Motor neuron (in vitro differentiated cells): ENCODE data around the gene FIGN. TPM values are rescaled to one million over a fixed set of nuclear protein-coding genes. Genes with fewer than 3 reads are reported as not detected.
A peak's percentile ranks its signal among the peaks of the same experiment; 100 is the strongest.

Source experiments
- ATAC-seq, 8 experiments: fragments of 200-7000 bp; cut with Tn5 transposase; replicated peaks in 6 of 8; 2 replicates each; pipeline ENCODE4 v1.8.0; 2021; ENCODE audit warnings: mild to moderate bottlenecking in 8 of 8, moderate library complexity in 8 of 8
- H3K27ac ChIP-seq, 2 donors: fragments of 250-450 bp; sonication (Bioruptor Pico); 2 replicates each; pipeline ENCODE4 v1.9.0; 2021; ENCODE audit warnings: antibody characterized with exemption in 2 of 2, mild to moderate bottlenecking in 2 of 2, moderate library complexity in 1 of 2
- H3K4me1 ChIP-seq, 2 donors: fragments of 250-450 bp; sonication (Bioruptor Pico); replicated peaks in 1 of 2; 2 replicates each; pipeline ENCODE4 v1.6.1; 2021; ENCODE audit warnings: antibody characterized with exemption in 2 of 2, mild to moderate bottlenecking in 2 of 2, moderate library complexity in 1 of 2
- H3K4me3 ChIP-seq, 5 donors: fragments of 250-450 bp; sonication (Bioruptor Pico); 2 replicates each; pipeline ENCODE4 v1.9.0; 2021; ENCODE audit warnings: antibody characterized with exemption in 5 of 5, mild to moderate bottlenecking in 5 of 5, moderate library complexity in 4 of 5
- WGBS, 10 experiments: fragments of 450-650 bp; shearing (Covaris generic); methylation state at CpG; one replicate each; pipeline ENCODE4 v1.0.0; 2022; 5-methylcytosine and 5-hydroxymethylcytosine counted together
- in situ Hi-C, 9 experiments: fragments of 400-800 bp; cut with MboI; loops; one replicate each; pipeline ENCODE4 v1.15.0; 2021; ENCODE audit warnings: low sequenced_read_pairs in 9 of 9, low pct_unique_long_range_greater_than_20kb in 2 of 9; ENCODE audit not compliant: unreplicated experiment in 9 of 9
- total RNA-seq, 8 experiments: library from RNA; unstranded; fragments of 300-600 nt; gene quantifications; 2 replicates each; pipeline versions ENCODE4 v1.2.3 to v1.2.4, GENCODE V29; 2022

The FIGN gene
- total RNA-seq, 8 experiments from 2014 or later = 2.3 to 14.8 (median 8.6) TPM

DNA sequence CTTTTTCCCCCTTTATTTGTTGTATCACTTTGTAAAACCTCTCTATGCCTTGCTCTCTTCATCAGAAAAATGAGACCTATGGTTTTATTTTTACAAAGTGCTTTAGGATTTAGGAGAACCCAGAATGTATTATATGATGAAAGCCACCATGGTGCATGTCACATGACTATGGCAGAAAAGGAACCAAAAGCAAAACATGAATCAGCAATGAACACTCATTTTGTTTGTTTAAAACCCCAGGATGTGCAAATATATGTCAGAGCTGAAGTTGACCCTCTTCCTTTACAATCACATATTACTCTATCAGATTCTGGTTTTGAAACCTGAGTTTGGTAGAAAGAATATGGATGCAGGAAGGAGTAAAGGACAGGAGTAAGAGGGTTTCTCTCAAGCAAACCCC, 70.0 kb downstream of the FIGN start:
- H3K4me3 ChIP-seq = no peak overlapping the region
- no peak for ATAC-seq
- H3K27ac ChIP-seq = no peak overlapping the region
- in situ Hi-C loops = no loop called here
- H3K4me1 ChIP-seq = no peaks in the 10 kb centered on the region

GRCh38 chr2:163665051-163665450, 70.8 kb downstream of the FIGN start:
- no peak for ATAC-seq
- no peak overlapping the region for H3K4me3 ChIP-seq

GRCh38 chr2:163664610-163665009, 71.2 kb downstream of the FIGN start:
- H3K4me1 ChIP-seq = no peaks in the 10 kb centered on the region
- in situ Hi-C loops = no loop called here
- WGBS, 10 experiments = 39 to 100% (median 92%) methylated on average over 2 to 5 of the region's 5 CpGs
- no peak overlapping the region for H3K4me3 ChIP-seq
- H3K27ac ChIP-seq = no peak overlapping the region
- ATAC-seq = peak in 1 of 8 experiments; percentile 34

More at GRCh38 chr2:163665051-163665450, 70.8 kb downstream of the FIGN start:
- Histone ChIP-seq H3K4me1 (no peaks in the 10 kb centered on the region), H3K27ac (no peak overlapping the region)
- 40 to 100% (median 78%) methylated on average over 1 to 2 of the region's 2 CpGs; no CpG with 5 or more reads in 2 of the 10 experiments for WGBS, 10 experiments
- in situ Hi-C loops = no loop called here

- WGBS, 10 experiments = 20 to 100% (median 86%) methylated on average over 1 to 3 of the region's 4 CpGs; no CpG with 5 or more reads in 2 of the 10 experiments
- in situ Hi-C loops = no loop called here
- Histone ChIP-seq H3K27ac (no peak overlapping the region), H3K4me1 (no peaks in the 10 kb centered on the region), H3K4me3 (no peak overlapping the region)
- no peak for ATAC-seq
Observed at GRCh38 chr2:163662141-163662780, 73.5 kb downstream of the FIGN start.

DNA sequence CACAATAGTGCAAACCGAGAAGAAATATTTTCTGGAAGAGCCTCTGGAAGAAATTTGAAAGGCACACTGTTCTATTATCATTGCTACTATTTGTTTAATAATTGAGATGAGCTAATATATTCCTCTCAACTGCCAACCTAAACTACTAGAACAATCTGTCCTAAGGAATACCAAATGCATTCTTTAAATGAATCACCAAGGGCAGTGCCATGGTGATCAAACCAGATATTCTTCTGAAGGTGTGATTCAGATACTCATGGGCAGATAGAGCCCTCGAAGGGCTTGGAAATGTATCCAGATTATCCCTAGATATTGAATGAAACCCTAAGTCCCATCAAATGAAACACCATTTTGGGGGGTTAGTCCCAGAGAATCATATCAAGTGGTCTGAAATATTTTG, 76.6 kb downstream of the FIGN start:
- ATAC-seq = peak in 1 of 8 experiments; percentile 61
- H3K27ac ChIP-seq = no peak overlapping the region
- H3K4me1 ChIP-seq = no peaks in the 10 kb centered on the region
- in situ Hi-C loops = no loop called here
- 31 to 100% (median 89%) methylated on average over 1 to 2 of the region's 2 CpGs for WGBS, 10 experiments
- H3K4me3 ChIP-seq = no peak overlapping the region

DNA sequence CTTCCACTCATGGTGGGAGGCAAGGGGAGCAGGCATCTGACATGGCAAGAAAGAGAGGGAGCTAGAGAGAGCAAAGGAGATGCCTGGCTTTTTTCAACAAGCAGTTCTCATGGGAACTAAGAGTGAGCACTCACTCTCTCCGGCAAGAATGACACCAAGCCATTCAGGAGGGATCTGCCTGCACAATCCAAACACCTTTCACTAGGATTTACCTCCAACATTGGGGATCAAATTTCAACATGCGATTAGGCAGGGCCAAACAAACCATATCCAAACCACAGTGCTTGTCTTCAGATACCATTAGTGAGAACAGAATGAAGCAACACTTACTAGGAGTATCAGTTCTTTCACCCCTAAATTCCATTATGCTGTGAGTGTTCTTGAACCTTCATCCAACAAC, 77.3 kb downstream of the FIGN start:
- no peak overlapping the region for H3K27ac ChIP-seq
- 48 to 93% (median 71%) methylated on average over 1 to 2 of the region's 2 CpGs; no CpG with 5 or more reads in 2 of the 10 experiments for whole genome bisulfite sequencing, 10 experiments
- no peak overlapping the region for H3K4me3 ChIP-seq
- ATAC-seq = no peak
- no peaks in the 10 kb centered on the region for H3K4me1 ChIP-seq
- in situ Hi-C loops = no loop called here

DNA sequence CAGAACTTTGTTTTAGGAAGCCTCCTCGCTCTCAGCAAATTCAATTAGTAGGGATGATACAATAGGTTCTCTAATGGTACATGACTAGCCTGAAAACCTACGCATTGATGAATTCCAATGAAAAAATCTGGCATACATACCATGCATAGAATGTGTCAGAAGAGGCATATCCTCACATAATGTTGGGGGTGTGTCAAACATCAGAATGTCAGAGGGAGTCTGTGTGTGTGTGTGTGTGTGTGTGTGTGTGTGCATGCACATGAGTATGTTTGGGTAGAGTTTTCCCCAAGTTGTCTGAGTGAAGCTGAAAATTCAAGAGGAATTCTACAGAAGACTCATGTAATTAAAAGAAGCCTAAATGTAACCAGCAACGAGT, 78.5 kb downstream of the FIGN start:
- Histone ChIP-seq H3K4me3 (no peak overlapping the region), H3K27ac (no peak overlapping the region), H3K4me1 (no peaks in the 10 kb centered on the region)
- 4 to 100% (median 85%) methylated on average over 1 to 3 of the region's 3 CpGs; no CpG with 5 or more reads in 2 of the 10 experiments for WGBS, 10 experiments
- in situ Hi-C loops = no loop called here
- ATAC-seq = peak in 4 of 8 experiments; percentile 24 to 85 (median 77)

DNA sequence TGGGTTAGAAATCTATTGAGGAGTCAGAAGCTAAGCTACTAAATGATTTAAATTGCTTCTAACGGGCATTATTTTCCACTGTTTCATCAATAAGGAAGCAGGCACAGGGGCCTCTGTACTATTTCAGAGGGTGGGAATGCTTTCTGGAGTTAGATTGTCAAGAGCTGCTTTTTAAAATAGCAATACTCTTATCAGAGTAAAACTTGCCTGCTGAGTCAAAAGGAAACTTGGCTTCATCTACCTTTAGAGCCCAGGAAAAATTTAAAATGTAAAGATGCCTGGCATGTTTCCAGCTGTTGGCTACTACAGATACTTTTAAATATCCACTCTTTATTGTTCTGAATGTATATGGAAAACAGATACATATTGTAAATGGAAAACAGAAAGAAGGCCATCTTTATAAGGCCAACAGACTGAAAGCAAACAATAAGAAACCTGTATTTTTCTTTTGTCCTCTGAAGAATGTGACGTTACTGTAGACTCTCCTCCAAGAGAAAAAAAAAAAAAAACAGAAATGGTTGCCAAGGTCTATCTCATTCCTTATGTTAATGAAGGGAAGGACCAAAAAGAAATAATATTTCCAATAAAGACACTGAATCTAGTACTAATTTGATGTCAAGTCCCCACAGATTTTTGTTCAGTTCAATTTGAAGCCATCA, 79.1 kb downstream of the FIGN start:
- Histone ChIP-seq H3K4me3 (no peak overlapping the region), H3K4me1 (no peaks in the 10 kb centered on the region), H3K27ac (no peak overlapping the region)
- in situ Hi-C loops = no loop called here
- peak in 3 of 8 experiments; percentile 50 to 70 (median 66) for ATAC-seq
- 0 to 100% (median 67%) methylated on average over 1 to 2 of the region's 2 CpGs; no CpG with 5 or more reads in 1 of the 10 experiments for WGBS, 10 experiments

DNA sequence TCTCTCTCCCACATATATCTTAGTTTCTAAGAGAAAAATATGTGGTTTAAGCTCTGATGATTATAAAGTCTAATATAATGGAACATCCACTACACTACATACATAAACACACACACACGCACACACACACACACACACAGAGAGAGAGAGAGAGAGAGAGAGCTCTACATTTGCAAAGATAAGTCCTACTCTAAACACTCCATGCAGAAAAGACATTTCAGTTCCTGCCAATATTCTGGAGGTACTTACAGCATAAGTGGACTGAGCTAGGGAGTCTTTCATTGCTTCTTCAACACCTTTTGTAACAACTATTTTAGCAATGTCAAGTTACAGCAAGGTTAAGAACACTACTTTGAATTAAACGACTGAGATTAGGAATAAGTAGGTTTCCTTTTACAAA, 80.1 kb downstream of the FIGN start:
- no peaks in the 10 kb centered on the region for H3K4me1 ChIP-seq
- no peak overlapping the region for H3K4me3 ChIP-seq
- in situ Hi-C loops = no loop called here
- no peak overlapping the region for H3K27ac ChIP-seq
- 39 to 100% (median 93%) methylated on average over 1 to 2 of the region's 2 CpGs; no CpG with 5 or more reads in 1 of the 10 experiments for WGBS, 10 experiments
- peak in 1 of 8 experiments; percentile 6 for ATAC-seq

- ATAC-seq = peak in 3 of 8 experiments; percentile 66 to 68 (median 68)
- H3K27ac ChIP-seq = no peak overlapping the region
- no peaks in the 10 kb centered on the region for H3K4me1 ChIP-seq
- H3K4me3 ChIP-seq = no peak overlapping the region
- 0 to 100% (median 47%) methylated on average over 1 to 2 of the region's 2 CpGs; no CpG with 5 or more reads in 2 of the 10 experiments for WGBS, 10 experiments
- in situ Hi-C loops = no loop called here
Observed at GRCh38 chr2:163652751-163653150, 83.1 kb downstream of the FIGN start.

DNA sequence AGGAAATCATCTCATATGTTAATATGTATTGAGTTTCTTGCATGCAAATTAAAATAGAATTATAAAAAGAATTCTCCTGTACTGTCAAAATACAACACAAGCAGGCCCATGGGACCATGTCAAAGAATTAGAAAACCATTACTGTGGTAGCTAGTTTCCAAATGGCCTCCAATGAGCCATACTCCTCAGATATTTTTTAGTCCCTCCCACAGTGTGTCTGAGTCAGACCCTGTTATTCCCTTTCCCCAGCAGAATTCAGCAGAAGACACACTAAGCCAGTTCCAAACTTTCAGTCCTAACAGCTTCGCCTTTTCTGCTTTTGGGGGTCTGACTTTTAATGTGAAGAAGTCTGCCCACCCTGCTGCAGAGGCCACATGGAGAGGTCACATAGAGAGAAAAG, 86.7 kb downstream of the FIGN start:
- Histone ChIP-seq H3K4me1 (peaks cover 4 to 10% of the 10 kb centered on the region in 2 donors), H3K4me3 (no peak overlapping the region), H3K27ac (no peak overlapping the region)
- no peak for ATAC-seq
- 100% methylated on average over 1 of the region's 1 CpG; no CpG with 5 or more reads in 4 of the 10 experiments for WGBS, 10 experiments
- in situ Hi-C loops = no loop called here

GRCh38 chr2:163647300-163647699, 88.5 kb downstream of the FIGN start:
- ATAC-seq = no peak
- H3K27ac ChIP-seq = no peak overlapping the region
- peaks cover 4 to 10% of the 10 kb centered on the region in 2 donors for H3K4me1 ChIP-seq
- in situ Hi-C loops = no loop called here
- H3K4me3 ChIP-seq = no peak overlapping the region

DNA sequence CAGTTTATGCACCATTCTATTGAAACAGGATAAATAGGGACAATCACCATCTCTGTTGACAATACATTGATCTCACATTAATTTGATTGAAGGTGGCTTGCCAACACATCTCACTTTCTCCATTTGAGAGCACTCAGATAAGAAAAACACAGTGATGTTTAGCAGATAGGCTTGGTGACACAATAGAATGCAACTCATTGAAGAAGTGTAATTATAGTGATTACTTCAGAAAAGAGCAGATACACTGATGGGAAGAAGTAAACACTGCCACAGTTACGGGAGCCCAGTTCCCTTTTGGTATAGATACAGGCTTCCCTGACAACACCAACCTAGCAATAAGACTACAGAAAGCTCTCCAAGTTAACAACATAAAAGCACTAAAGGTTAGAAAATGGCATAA, 89.1 kb downstream of the FIGN start:
- in situ Hi-C loops = no loop called here
- Histone ChIP-seq H3K27ac (no peak overlapping the region), H3K4me1 (peaks cover 4 to 10% of the 10 kb centered on the region in 2 donors), H3K4me3 (no peak overlapping the region)
- 80 to 100% (median 88%) methylated on average over 1 of the region's 1 CpG; no CpG with 5 or more reads in 3 of the 10 experiments for WGBS, 10 experiments
- peak in 2 of 8 experiments; percentile 60 to 81 for ATAC-seq

GRCh38 chr2:163644238-163644637, 91.6 kb downstream of the FIGN start:
- in situ Hi-C loops = no loop called here
- no peak overlapping the region for H3K27ac ChIP-seq
- peak in 3 of 8 experiments; percentile 45 to 53 (median 52) for ATAC-seq
- WGBS, 10 experiments = 14 to 100% (median 100%) methylated on average over 1 to 2 of the region's 2 CpGs
- peaks cover 4 to 13% of the 10 kb centered on the region in 2 donors for H3K4me1 ChIP-seq
- H3K4me3 ChIP-seq = no peak overlapping the region
